IMR-90 (cell line): ENCODE results near the gene CELA2A. TPM values are rescaled to one million over a fixed set of nuclear protein-coding genes. Genes with fewer than 3 reads are reported as not detected.

Experiments
- ATAC-seq: fragments of 200-7000 bp; cut with Tn5 transposase; 2 replicates; pipeline ENCODE4 v1.9.1; 2020; ENCODE audit warnings: low read depth, mild to moderate bottlenecking, moderate library complexity
- BruUV-seq: library from RNA; stranded (reverse); fragments of 400-500 nt; replicated peaks from 2 replicates; lab custom pipeline; 2021; lab: Mats Ljungman, UMichigan
- CTCF ChIA-PET: fragments of 300-600 bp; formaldehyde crosslinking; extraction: SDS; loops from one replicate; lab custom pipeline; 2021; ENCODE audit warnings: antibody characterized with exemption; lab: Yijun Ruan, JAX
- POLR2A ChIA-PET: fragments of 300-600 bp; sonication (Branson Sonifier 250); formaldehyde crosslinking; loops from one replicate; lab custom pipeline; 2022; ENCODE audit warnings: antibody characterized with exemption; ENCODE audit not compliant: unreplicated experiment; lab: Charles Lee
- DNase-seq: peaks from one replicate; pipeline ENCODE4 v3.0.0; 2013
- H2AFZ ChIP-seq: replicated peaks from 2 replicates; pipeline ENCODE3; 2013; ENCODE audit warnings: low read length, mild to moderate bottlenecking; ENCODE audit not compliant: poor library complexity
- H2AK5ac ChIP-seq: 2 replicates; pipeline ENCODE4 v1.6.1; 2013; ENCODE audit warnings: low read depth, low read length, inconsistent platforms
- H2AK9ac ChIP-seq: replicated peaks from 2 replicates; pipeline ENCODE3; 2013; ENCODE audit warnings: mild to moderate bottlenecking, low read depth, low read length, moderate library complexity; ENCODE audit not compliant: poor library complexity
- H2BK120ac ChIP-seq: 2 replicates; pipeline ENCODE4 v1.6.1; 2013; ENCODE audit warnings: low read depth, low read length, inconsistent platforms
- H2BK15ac ChIP-seq: 3 replicates; pipeline ENCODE4 v1.6.1; 2013; ENCODE audit warnings: low read depth, low read length, inconsistent platforms
- H2BK20ac ChIP-seq: 2 replicates; pipeline ENCODE4 v1.6.1; 2013; ENCODE audit warnings: low read depth, mild to moderate bottlenecking, inconsistent platforms, low read length, moderate library complexity
- H2BK5ac ChIP-seq: 2 replicates; pipeline ENCODE4 v1.6.1; 2013; ENCODE audit warnings: mild to moderate bottlenecking, low read depth, low read length, inconsistent platforms; ENCODE audit not compliant: poor library complexity, severe bottlenecking
- H3K14ac ChIP-seq: replicated peaks from 2 replicates; pipeline ENCODE4 v1.6.1; 2013; ENCODE audit warnings: low read depth, low read length, inconsistent platforms
- H3K18ac ChIP-seq: 2 replicates; pipeline ENCODE4 v1.6.1; 2013; ENCODE audit warnings: low read depth, low read length, control low read depth
- H3K23ac ChIP-seq: 2 replicates; pipeline ENCODE4 v1.6.1; 2013; ENCODE audit warnings: low read depth, low read length, inconsistent platforms
- H3K27ac ChIP-seq: 2 replicates; pipeline ENCODE4 v1.5.1; 2013; ENCODE audit warnings: mild to moderate bottlenecking, control low read depth, low read length; ENCODE audit not compliant: insufficient read depth
- H3K27me3 ChIP-seq: 2 replicates; pipeline ENCODE4 v1.6.1; 2013; ENCODE audit warnings: low read length; ENCODE audit not compliant: control insufficient read depth, insufficient read depth
- H3K36me3 ChIP-seq: 2 replicates; pipeline ENCODE4 v1.6.1; 2013; ENCODE audit warnings: low read length, mixed read lengths; ENCODE audit not compliant: control insufficient read depth, insufficient read depth
- H3K4ac ChIP-seq: 2 replicates; pipeline ENCODE4 v1.6.1; 2013; ENCODE audit warnings: low read depth, low read length, inconsistent platforms
- H3K4me1 ChIP-seq: 2 replicates; pipeline ENCODE4 v1.6.1; 2013; ENCODE audit warnings: low read length, mixed read lengths; ENCODE audit not compliant: control insufficient read depth, insufficient read depth
- H3K4me2 ChIP-seq: 2 replicates; pipeline ENCODE4 v1.6.1; 2013; ENCODE audit warnings: low read depth, mild to moderate bottlenecking, control low read depth, low read length, moderate library complexity
- H3K4me3 ChIP-seq: 2 replicates; pipeline ENCODE4 v1.5.1; 2013; ENCODE audit warnings: low read depth, mild to moderate bottlenecking, control low read depth, low read length, moderate library complexity; ENCODE audit not compliant: insufficient read depth
- H3K56ac ChIP-seq: 2 replicates; pipeline ENCODE4 v1.6.1; 2013; ENCODE audit warnings: low read length, inconsistent platforms; ENCODE audit not compliant: insufficient read depth; ENCODE audit errors: extremely low read depth
- H3K79me1 ChIP-seq, 2 experiments: 2 replicates each; pipeline ENCODE4 v1.6.1; 2013; ENCODE audit warnings: low read length in 2 of 2, inconsistent platforms in 1 of 2, low read depth in 1 of 2
- H3K9ac ChIP-seq: 2 replicates; pipeline ENCODE4 v1.6.1; 2013; ENCODE audit warnings: low read depth, low read length, control low read depth
- H3K9me1 ChIP-seq: 2 replicates; pipeline ENCODE4 v1.6.1; 2013; ENCODE audit warnings: low read length, inconsistent platforms; ENCODE audit not compliant: insufficient read depth
- H3K9me3 ChIP-seq: 2 replicates; pipeline ENCODE4 v1.6.1; 2013; ENCODE audit warnings: low read length; ENCODE audit not compliant: control insufficient read depth, insufficient read depth
- H4K20me1 ChIP-seq: 2 replicates; pipeline ENCODE4 v1.6.1; 2013; ENCODE audit warnings: low read length, inconsistent platforms; ENCODE audit not compliant: insufficient read depth
- H4K5ac ChIP-seq: 2 replicates; pipeline ENCODE4 v1.6.1; 2013; ENCODE audit warnings: mild to moderate bottlenecking, low read depth, low read length, control low read depth
- H4K8ac ChIP-seq, 2 experiments: 2 replicates each; pipeline ENCODE4 v1.6.1; 2013; ENCODE audit warnings: low read depth in 2 of 2, low read length in 2 of 2, control low read depth in 1 of 2, inconsistent platforms in 1 of 2
- H4K91ac ChIP-seq: 2 replicates; pipeline ENCODE4 v1.6.1; 2013; ENCODE audit warnings: low read depth, low read length, inconsistent platforms; ENCODE audit not compliant: insufficient read depth
- CHD1 ChIP-seq: IDR thresholded peaks from 2 replicates; pipeline ENCODE4 v1.6.1; 2012; ENCODE audit warnings: low read depth, low read length, improper control_type of control experiment
- MAZ ChIP-seq: IDR thresholded peaks from 2 replicates; pipeline ENCODE4 v1.6.1; 2012; ENCODE audit warnings: low read depth, mild to moderate bottlenecking, low read length, improper control_type of control experiment, moderate library complexity, borderline replicate concordance
- NFE2L2 ChIP-seq: fragments of 150-350 bp; IDR thresholded peaks from 2 replicates; pipeline ENCODE4 v1.6.1; 2016; ENCODE audit warnings: low read depth, mild to moderate bottlenecking, low read length
- RAD21 ChIP-seq: IDR thresholded peaks from 2 replicates; pipeline ENCODE4 v1.6.1; 2012; ENCODE audit warnings: low read length, improper control_type of control experiment
- RFX5 ChIP-seq: IDR thresholded peaks from 2 replicates; pipeline ENCODE4 v1.8.0; 2012; ENCODE audit warnings: low read depth, mild to moderate bottlenecking, low read length, moderate library complexity
- SMC3 ChIP-seq: fragments of 150-350 bp; IDR thresholded peaks from 2 replicates; pipeline ENCODE4 v1.6.1; 2016; ENCODE audit warnings: low read depth, mild to moderate bottlenecking, antibody characterized with exemption, low read length, moderate library complexity
- WGBS, 2 experiments: methylation state at CpG; one replicate each; pipeline versions ENCODE4 v1.1.5 to v1.1.7; 2013; ENCODE audit warnings: missing lambda C conversion rate in 2 of 2; ENCODE audit not compliant: insufficient read length in 1 of 2; ENCODE audit errors: extremely low coverage in 2 of 2; 5-methylcytosine and 5-hydroxymethylcytosine counted together
- dilution Hi-C: fragments of 300-500 bp; cut with HindIII; formaldehyde crosslinking; loops from one replicate; pipeline ENCODE4 v1.14.3; 2018; ENCODE audit warnings: low sequenced_read_pairs; ENCODE audit not compliant: unreplicated experiment
- in situ Hi-C: fragments of 300-500 bp; cut with MboI; formaldehyde crosslinking; loops from 3 replicates; pipeline ENCODE4 v1.14.3; 2019; ENCODE audit warnings: low sequenced_read_pairs, inconsistent platforms, mixed read lengths
- intact Hi-C: fragments of 100-400 bp; cut with micrococcal nuclease; formaldehyde crosslinking; loops from 2 replicates; pipeline ENCODE4 v1.10.0; 2022
- polyA plus RNA-seq, 3 experiments: library from polyadenylated mRNA; depleted of rRNA; stranded (reverse); fragments of >200 nt; gene quantifications; 2 replicates each; pipeline ENCODE4 v1.2.3, GENCODE V29; 2012; ENCODE audit warnings: low replicate concordance in 1 of 3
- total RNA-seq: library from RNA; depleted of rRNA; stranded (reverse); fragments of >200 nt; gene quantifications from 2 replicates; pipeline ENCODE4 v1.2.3, GENCODE V29; 2012
- TF ChIP-seq, protein P1 (sequence below): fragments of 150-350 bp; IDR thresholded peaks from 2 replicates; pipeline ENCODE4 v1.6.1; 2016; ENCODE audit warnings: low read depth, mild to moderate bottlenecking, low read length, moderate library complexity, borderline replicate concordance
- TF ChIP-seq, protein P2 (sequence below): conservative IDR thresholded peaks from 2 replicates; pipeline ENCODE4 v1.5.1; 2012; ENCODE audit warnings: mild to moderate bottlenecking, low read depth, low read length, improper control_type of control experiment

CELA2A gene
- total and polyA plus RNA-seq, 2 of the 4 experiments (the other 2 are of a cell fraction), result not detected

DNA sequence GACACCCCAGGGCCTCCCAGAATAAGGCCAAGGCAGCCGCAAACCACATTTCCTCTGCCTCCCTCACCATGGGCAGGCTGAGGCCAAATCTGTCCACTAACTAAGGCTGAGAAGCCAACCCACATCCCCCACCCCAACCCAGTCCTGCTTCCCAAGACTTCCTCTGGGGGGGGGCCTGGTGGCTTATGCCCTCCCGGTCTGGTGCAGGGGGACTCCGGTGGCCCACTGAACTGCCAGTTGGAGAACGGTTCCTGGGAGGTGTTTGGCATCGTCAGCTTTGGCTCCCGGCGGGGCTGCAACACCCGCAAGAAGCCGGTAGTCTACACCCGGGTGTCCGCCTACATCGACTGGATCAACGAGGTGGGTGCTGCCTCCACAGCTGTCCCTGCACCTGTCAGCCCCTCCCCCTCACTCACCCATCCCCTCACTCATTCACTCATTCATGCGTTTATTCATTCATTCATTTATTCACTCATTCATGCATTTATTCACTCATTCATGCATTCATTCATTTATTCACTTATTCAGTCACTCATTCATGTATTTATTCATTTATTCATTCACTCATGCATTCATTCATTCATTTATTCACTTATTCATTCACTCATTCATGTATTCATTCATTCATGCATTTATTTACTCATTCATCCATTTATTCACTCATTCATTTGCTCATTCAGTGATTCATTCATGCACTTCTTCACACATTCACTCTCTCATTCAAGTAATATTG lies 11.0 kb upstream of the CELA2A start:
- dilution Hi-C loops (no loop called here), in situ Hi-C loops (no loop called here), intact Hi-C loops (no loop called here)
- H2BK15ac ChIP-seq, result no peak overlapping the region
- ChIA-PET CTCF (no interaction called here), POLR2A (no interaction called here)
- no peak overlapping the region for H3K18ac ChIP-seq
- H4K91ac ChIP-seq, result no peak overlapping the region
- H3K9ac ChIP-seq, result no peak overlapping the region
- H3K27ac ChIP-seq, result no peak overlapping the region
- peak overlapping the region; percentile 16 for H2AK9ac ChIP-seq
- no peaks in the 10 kb centered on the region for H4K20me1 ChIP-seq
- H3K79me1 ChIP-seq, result no peaks in the 10 kb centered on the region
- H2AFZ ChIP-seq, result no peak overlapping the region
- no peak overlapping the region for H3K4ac ChIP-seq
- no peak for DNase-seq
- no peak overlapping the region for H4K8ac ChIP-seq
- H3K4me2 ChIP-seq, result no peak overlapping the region
- H3K36me3 ChIP-seq, result no peaks in the 10 kb centered on the region
- no peak for ATAC-seq
- 89% methylated on average over 12 of the region's 14 CpGs; no CpG with 5 or more reads in 1 of the 2 experiments for WGBS, 2 experiments
- H3K9me3 ChIP-seq, result no peaks in the 10 kb centered on the region
- H2BK20ac ChIP-seq, result no peak overlapping the region
- BruUV-seq, result no TSS peak
- H2AK5ac ChIP-seq, result no peak overlapping the region
- no peaks in the 10 kb centered on the region for H3K9me1 ChIP-seq
- H3K14ac ChIP-seq, result no peak overlapping the region
- H4K5ac ChIP-seq, result no peak overlapping the region
- no peak overlapping the region for H3K4me3 ChIP-seq
- no peak overlapping the region for H3K23ac ChIP-seq
- no peak overlapping the region for H3K56ac ChIP-seq
- no peak overlapping the region for H2BK5ac ChIP-seq
- no peaks in the 10 kb centered on the region for H3K4me1 ChIP-seq
- TF ChIP-seq MAZ, result no peak
- no peak for TF ChIP-seq RFX5
- no peak for TF ChIP-seq RAD21
- TF ChIP-seq, protein P1, sequence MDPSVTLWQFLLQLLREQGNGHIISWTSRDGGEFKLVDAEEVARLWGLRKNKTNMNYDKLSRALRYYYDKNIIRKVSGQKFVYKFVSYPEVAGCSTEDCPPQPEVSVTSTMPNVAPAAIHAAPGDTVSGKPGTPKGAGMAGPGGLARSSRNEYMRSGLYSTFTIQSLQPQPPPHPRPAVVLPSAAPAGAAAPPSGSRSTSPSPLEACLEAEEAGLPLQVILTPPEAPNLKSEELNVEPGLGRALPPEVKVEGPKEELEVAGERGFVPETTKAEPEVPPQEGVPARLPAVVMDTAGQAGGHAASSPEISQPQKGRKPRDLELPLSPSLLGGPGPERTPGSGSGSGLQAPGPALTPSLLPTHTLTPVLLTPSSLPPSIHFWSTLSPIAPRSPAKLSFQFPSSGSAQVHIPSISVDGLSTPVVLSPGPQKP, result no peak
- TF ChIP-seq, protein P2, sequence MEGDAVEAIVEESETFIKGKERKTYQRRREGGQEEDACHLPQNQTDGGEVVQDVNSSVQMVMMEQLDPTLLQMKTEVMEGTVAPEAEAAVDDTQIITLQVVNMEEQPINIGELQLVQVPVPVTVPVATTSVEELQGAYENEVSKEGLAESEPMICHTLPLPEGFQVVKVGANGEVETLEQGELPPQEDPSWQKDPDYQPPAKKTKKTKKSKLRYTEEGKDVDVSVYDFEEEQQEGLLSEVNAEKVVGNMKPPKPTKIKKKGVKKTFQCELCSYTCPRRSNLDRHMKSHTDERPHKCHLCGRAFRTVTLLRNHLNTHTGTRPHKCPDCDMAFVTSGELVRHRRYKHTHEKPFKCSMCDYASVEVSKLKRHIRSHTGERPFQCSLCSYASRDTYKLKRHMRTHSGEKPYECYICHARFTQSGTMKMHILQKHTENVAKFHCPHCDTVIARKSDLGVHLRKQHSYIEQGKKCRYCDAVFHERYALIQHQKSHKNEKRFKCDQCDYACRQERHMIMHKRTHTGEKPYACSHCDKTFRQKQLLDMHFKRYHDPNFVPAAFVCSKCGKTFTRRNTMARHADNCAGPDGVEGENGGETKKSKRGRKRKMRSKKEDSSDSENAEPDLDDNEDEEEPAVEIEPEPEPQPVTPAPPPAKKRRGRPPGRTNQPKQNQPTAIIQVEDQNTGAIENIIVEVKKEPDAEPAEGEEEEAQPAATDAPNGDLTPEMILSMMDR, result no peak
- no peak for TF ChIP-seq SMC3
- TF ChIP-seq NFE2L2, result no peak
- no peak for TF ChIP-seq CHD1
- peaks cover 33% of the 10 kb centered on the region; the same call in 1 of the 2 replicates for H3K27me3 ChIP-seq
- H2BK120ac ChIP-seq, result no peak overlapping the region
